GM12878 (cell line): ENCODE data around the gene COPZ1. TPM values are rescaled to one million over a fixed set of nuclear protein-coding genes. Genes with fewer than 3 reads are reported as not detected.

Source experiments
- ATAC-seq: fragments of 200-7000 bp; cut with Tn5 transposase; 3 replicates; pipeline ENCODE4 v1.9.1; 2020; ENCODE audit warnings: mild to moderate bottlenecking, moderate library complexity
- BruUV-seq: library from RNA; stranded (reverse); fragments of 400-500 nt; replicated peaks from 2 replicates; lab custom pipeline; 2021; lab: Mats Ljungman, UMichigan
- CTCF ChIA-PET: fragments of 300-600 bp; sonication (Branson Sonifier 250); formaldehyde crosslinking; extraction: SDS; loops from one replicate; lab custom pipeline; 2021; ENCODE audit warnings: inconsistent platforms; lab: Yijun Ruan, JAX
- POLR2A ChIA-PET: fragments of 350-600 bp; formaldehyde crosslinking; extraction: SDS; loops from one replicate; lab custom pipeline; 2021; ENCODE audit warnings: inconsistent platforms; lab: Charles Lee
- RAD21 ChIA-PET: fragments of 300-600 bp; sonication (Branson Sonifier 250); formaldehyde crosslinking; loops from one replicate; lab custom pipeline; 2023; ENCODE audit warnings: antibody characterized with exemption; ENCODE audit not compliant: unreplicated experiment; lab: Charles Lee
- SMC1A ChIA-PET: fragments of 300-600 bp; sonication (Branson Sonifier 250); formaldehyde crosslinking; loops from one replicate; lab custom pipeline; 2023; ENCODE audit not compliant: unreplicated experiment, uncharacterized antibody; lab: Charles Lee
- DNase-seq: peaks from one replicate; pipeline ENCODE4 v3.0.0-alpha.2; 2011; ENCODE audit warnings: low read depth, low spot score
- FAIRE-seq: peaks from 3 replicates; lab custom pipeline; 2011; peaks lifted over from hg19 to GRCh38; lab: Jason Lieb, UNC
- H2AFZ ChIP-seq: 2 replicates; pipeline ENCODE4 v1.6.0; 2011; ENCODE audit warnings: low read depth, low read length, control low read depth; ENCODE audit not compliant: control insufficient read depth
- H3K27ac ChIP-seq: 2 replicates; pipeline ENCODE4 v1.5.1; 2011; ENCODE audit warnings: control low read depth; ENCODE audit not compliant: control insufficient read depth, insufficient read depth
- H3K27me3 ChIP-seq, 2 experiments: replicated peaks in 1 of 2; 2 replicates each; pipeline versions ENCODE4 v1.6.0 to v1.6.1; 2011; ENCODE audit warnings: low read length in 1 of 2; ENCODE audit not compliant: control insufficient read depth in 2 of 2, insufficient read depth in 2 of 2
- H3K36me3 ChIP-seq, 2 experiments: 2 replicates each; pipeline ENCODE4 v1.5.1; 2011; ENCODE audit warnings: low read length in 1 of 2; ENCODE audit not compliant: control insufficient read depth in 2 of 2, insufficient read depth in 2 of 2
- H3K4me1 ChIP-seq: 2 replicates; pipeline ENCODE4 v1.6.1; 2011; ENCODE audit warnings: mild to moderate bottlenecking, low read length, moderate library complexity, mixed read lengths; ENCODE audit not compliant: control insufficient read depth, insufficient read depth
- H3K4me2 ChIP-seq: 2 replicates; pipeline ENCODE4 v1.6.0; 2011; ENCODE audit warnings: control low read depth; ENCODE audit not compliant: control insufficient read depth, insufficient read depth
- H3K4me3 ChIP-seq: fragments of 200-600 bp; sonication (generic); 2 replicates; pipeline ENCODE4 v1.5.1; 2016
- H3K79me2 ChIP-seq: 2 replicates; pipeline ENCODE4 v1.6.0; 2011; ENCODE audit warnings: low read length; ENCODE audit not compliant: control insufficient read depth, insufficient read depth
- H3K9ac ChIP-seq: 2 replicates; pipeline ENCODE4 v1.8.0; 2011; ENCODE audit warnings: low read length, control low read depth, mixed read lengths; ENCODE audit not compliant: control insufficient read depth, insufficient read depth
- H3K9me3 ChIP-seq: replicated peaks from 3 replicates; pipeline ENCODE4 v1.5.1; 2011; ENCODE audit warnings: mild to moderate bottlenecking, low read length; ENCODE audit not compliant: control insufficient read depth, insufficient read depth
- H4K20me1 ChIP-seq: 2 replicates; pipeline ENCODE4 v1.6.0; 2011; ENCODE audit not compliant: control insufficient read depth, insufficient read depth
- BCLAF1 ChIP-seq: fragments of 450-650 bp; IDR thresholded peaks from 2 replicates; pipeline ENCODE4 v1.6.1; 2017; ENCODE audit warnings: antibody characterized with exemption, mild to moderate bottlenecking, moderate library complexity
- BHLHE40 ChIP-seq, 2 experiments: fragments of 450-650 bp in 1 of 2; IDR thresholded peaks; 2 replicates each; pipeline ENCODE4 v1.6.1; 2011 to 2017; ENCODE audit warnings: low read depth in 2 of 2, borderline replicate concordance in 1 of 2, improper control_type of control experiment in 1 of 2, low read length in 1 of 2, mild to moderate bottlenecking in 1 of 2
- MTA2 ChIP-seq: fragments of 450-650 bp; IDR thresholded peaks from 2 replicates; pipeline ENCODE4 v1.6.1; 2016; ENCODE audit warnings: low read depth, mild to moderate bottlenecking, moderate library complexity
- NBN ChIP-seq: fragments of 450-650 bp; IDR thresholded peaks from 2 replicates; pipeline ENCODE4 v1.6.1; 2016
- NKRF ChIP-seq: fragments of 450-650 bp; conservative IDR thresholded peaks from 2 replicates; pipeline ENCODE4 v1.6.1; 2017; ENCODE audit warnings: mild to moderate bottlenecking, moderate library complexity
- NRF1 ChIP-seq: conservative IDR thresholded peaks from 2 replicates; pipeline ENCODE4 v1.6.1; 2011; ENCODE audit warnings: mild to moderate bottlenecking, low read depth, low read length, improper control_type of control experiment
- POLR2A ChIP-seq: IDR thresholded peaks from 2 replicates; pipeline ENCODE4 v1.6.1; 2011; ENCODE audit warnings: low read depth, mild to moderate bottlenecking, low read length
- RCOR1 ChIP-seq: conservative IDR thresholded peaks from 2 replicates; pipeline ENCODE4 v1.6.1; 2012; ENCODE audit warnings: low read depth, low read length, improper control_type of control experiment
- REST ChIP-seq: IDR thresholded peaks from 2 replicates; pipeline ENCODE4 v1.6.1; 2012; ENCODE audit warnings: mild to moderate bottlenecking, low read depth, low read length
- RFX5 ChIP-seq: IDR thresholded peaks from 2 replicates; pipeline ENCODE4 v1.6.1; 2011; ENCODE audit warnings: low read depth, low read length, improper control_type of control experiment
- SP1 ChIP-seq: IDR thresholded peaks from one replicate; pipeline ENCODE4 v1.6.1; 2011; ENCODE audit warnings: low read depth, low read length
- TCF12 ChIP-seq: IDR thresholded peaks from 2 replicates; pipeline ENCODE4 v1.6.1; 2011; ENCODE audit warnings: low read depth, mild to moderate bottlenecking, low read length
- YBX1 ChIP-seq: fragments of 450-650 bp; IDR thresholded peaks from 2 replicates; pipeline ENCODE4 v1.6.1; 2016; ENCODE audit warnings: antibody characterized with exemption
- WGBS: methylation state at CpG from one replicate; pipeline ENCODE4 v1.1.6; 2016; ENCODE audit warnings: low lambda C conversion rate; ENCODE audit not compliant: insufficient replicate concordance, insufficient coverage; ENCODE audit errors: missing lambda C conversion rate; 5-methylcytosine and 5-hydroxymethylcytosine counted together
- in situ Hi-C: fragments of 300-500 bp; cut with MboI; formaldehyde crosslinking; loops from 9 replicates; pipeline ENCODE4 v1.14.3; 2018; ENCODE audit warnings: mixed read lengths
- intact Hi-C: fragments of 100-400 bp; cut with micrococcal nuclease; formaldehyde crosslinking; loops from one replicate; pipeline ENCODE4 v1.14.2; 2022; ENCODE audit not compliant: unreplicated experiment
- polyA plus RNA-seq, 11 experiments: library from polyadenylated mRNA; depleted of rRNA in 4 of 11; unstranded in 6 of 11; stranded (reverse) in 5 of 11; fragments of >200 nt; fragmentation: Nextera tagmentation in 4 of 11; fragmentation: Illumina TruSeq in 1 of 11; extraction: Ambion mirVana in 4 of 11; extraction: Trizol in 1 of 11; gene quantifications; 1 replicate in 1 of 11; 2 replicates in 10 of 11; pipeline versions ENCODE4 v1.2.1 to v1.2.3, GENCODE V29; 2011 to 2016; ENCODE audit warnings: inconsistent platforms in 2 of 11, missing spikeins in 2 of 11, low read depth in 1 of 11
- total RNA-seq, 4 experiments: library from RNA; depleted of rRNA in 3 of 4; stranded (reverse); fragments of >200 nt in 3 of 4; fragmentation: Illumina TruSeq in 1 of 4; extraction: Trizol in 1 of 4; gene quantifications; 2 replicates each; pipeline versions ENCODE4 v1.2.1 to v1.2.3, GENCODE V29; 2013 to 2021

The COPZ1 gene
- total and polyA plus RNA-seq, 10 of the 15 experiments (the other 5 are each of a cell fraction or from before 2014, with no cell fraction given), result 112 to 378 (median 184) TPM

GRCh38 chr12:54393743-54394142 is 68.8 kb downstream of the COPZ1 start:
- in situ Hi-C loops, result no loop called here
- BruUV-seq, result no TSS peak
- no peak for FAIRE-seq
- no peaks in the 10 kb centered on the region for H3K4me1 ChIP-seq
- H3K27ac ChIP-seq, result no peak overlapping the region
- no peaks in the 10 kb centered on the region for H3K79me2 ChIP-seq
- H3K4me3 ChIP-seq, result no peak overlapping the region
- H3K27me3 ChIP-seq, result no peaks in the 10 kb centered on the region
- no peak overlapping the region for H3K4me2 ChIP-seq
- H2AFZ ChIP-seq, result no peak overlapping the region
- WGBS, result 30% methylated on average over 3 of the region's 3 CpGs
- H3K36me3 ChIP-seq, result no peaks in the 10 kb centered on the region
- no peaks in the 10 kb centered on the region for H3K9me3 ChIP-seq
- RAD21 ChIA-PET, result interaction anchor here (0.7 to 2.0 kb wide), 7 partner anchors 12 to 173 kb away, joined by 3 to 7 read pairs (median 5); no protein-coding TSS in a partner anchor
- POLR2A ChIA-PET, result interaction anchor here (0.5 to 0.7 kb wide), 4 partner anchors 23 to 115 kb away, joined by 3 to 5 read pairs (median 4); no protein-coding TSS in a partner anchor
- H3K9ac ChIP-seq, result no peak overlapping the region
- CTCF ChIA-PET, result interaction anchor here (0.6 to 4.1 kb wide), 23 partner anchors 8 to 332 kb away, joined by 3 to 58 read pairs (median 4); partner anchors contain the start of genes NCKAP1L and ZNF385A
- no peak for DNase-seq
- intact Hi-C loops, result loop anchor here (1.0 kb wide), 1 partner anchor 46 kb away; no protein-coding TSS in a partner anchor
- no peak for ATAC-seq
- TF ChIP-seq MTA2, result no peak
- no peak for TF ChIP-seq BCLAF1
- TF ChIP-seq NKRF, result no peak
- no peak for TF ChIP-seq BHLHE40 (IDR thresholded peaks at IDR 0.05; ENCODE audit: borderline replicate concordance in 1 of 2, low read depth in 2 of 2, low read length in 1 of 2)
- no peak for TF ChIP-seq SP1
- no peak for TF ChIP-seq POLR2A
- TF ChIP-seq NRF1, result no peak
- TF ChIP-seq RFX5, result no peak
- no peak for TF ChIP-seq RCOR1
- no peak for TF ChIP-seq YBX1
- TF ChIP-seq NBN, result no peak
- TF ChIP-seq REST, result no peak
- TF ChIP-seq TCF12, result no peak
- TF ChIP-seq, all 136 proteins: peak for 0
- SMC1A ChIA-PET, result interaction anchor here (0.7 to 2.6 kb wide), 7 partner anchors 9 to 69 kb away, joined by 3 to 17 read pairs (median 4); partner anchors contain the start of gene ZNF385A
- H4K20me1 ChIP-seq, result no peaks in the 10 kb centered on the region
